Head of caudate nucleus (tissue), 42 donors: ENCODE data around the gene ENDOG.
"Not testable (repeated sequence)": the region's sequence is repeated elsewhere in the genome, so short reads cannot be mapped to it uniquely, and the experiment has no call there.

Source experiments
- DNase-seq, 42 donors: peaks; one replicate each; pipeline versions ENCODE4 v3.0.0 to v3.0.0-alpha.2; 2020 to 2021; ENCODE audit warnings: mixed read lengths in 7 of 42
- intact Hi-C: fragments of 100-400 bp; cut with DNase I; formaldehyde crosslinking; loops from one replicate; pipeline ENCODE4 v1.15.0; 2022

ENDOG gene

DNA sequence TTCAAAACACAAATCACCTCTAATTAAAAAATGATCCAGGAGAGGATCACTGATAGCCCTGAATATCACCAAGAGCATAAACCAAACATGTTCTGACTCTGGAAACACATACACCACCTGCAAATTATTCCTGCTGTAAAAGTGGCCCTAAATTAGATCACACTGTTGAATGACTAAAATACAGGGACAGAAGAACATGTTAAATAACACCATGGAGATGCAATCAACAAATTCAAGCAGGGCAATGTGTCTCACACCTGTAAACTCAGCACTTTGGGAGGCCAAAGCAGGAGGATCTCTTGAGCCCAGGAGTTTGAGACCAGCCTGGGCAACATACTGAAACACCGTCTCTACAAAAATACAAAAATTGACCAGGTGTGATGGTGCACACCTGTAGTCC is 29.5 kb downstream of the ENDOG start:
- intact Hi-C loops, result no loop called here
- DNase-seq, result no peak

DNA sequence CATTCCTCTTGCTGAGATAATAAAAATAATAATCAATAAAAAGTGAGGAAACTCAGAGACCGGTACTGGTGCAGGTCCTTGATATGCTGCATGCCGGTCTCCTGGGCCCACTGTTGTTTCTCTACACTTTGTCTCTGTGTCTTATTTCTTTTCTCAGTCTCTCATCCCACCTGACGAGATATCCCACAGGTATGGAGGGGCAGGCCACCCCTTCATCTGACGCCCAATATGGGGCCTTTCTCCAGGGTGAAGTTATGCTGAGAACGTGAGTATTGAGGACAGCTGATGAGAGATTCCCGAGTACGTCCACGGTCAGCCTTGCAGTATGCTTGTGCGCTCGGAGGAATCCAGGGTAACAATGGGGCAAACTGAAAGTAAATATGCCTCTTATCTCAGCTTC is 32.7 kb downstream of the ENDOG start:
- DNase-seq, intact Hi-C loops: not testable (repeated sequence)

DNA sequence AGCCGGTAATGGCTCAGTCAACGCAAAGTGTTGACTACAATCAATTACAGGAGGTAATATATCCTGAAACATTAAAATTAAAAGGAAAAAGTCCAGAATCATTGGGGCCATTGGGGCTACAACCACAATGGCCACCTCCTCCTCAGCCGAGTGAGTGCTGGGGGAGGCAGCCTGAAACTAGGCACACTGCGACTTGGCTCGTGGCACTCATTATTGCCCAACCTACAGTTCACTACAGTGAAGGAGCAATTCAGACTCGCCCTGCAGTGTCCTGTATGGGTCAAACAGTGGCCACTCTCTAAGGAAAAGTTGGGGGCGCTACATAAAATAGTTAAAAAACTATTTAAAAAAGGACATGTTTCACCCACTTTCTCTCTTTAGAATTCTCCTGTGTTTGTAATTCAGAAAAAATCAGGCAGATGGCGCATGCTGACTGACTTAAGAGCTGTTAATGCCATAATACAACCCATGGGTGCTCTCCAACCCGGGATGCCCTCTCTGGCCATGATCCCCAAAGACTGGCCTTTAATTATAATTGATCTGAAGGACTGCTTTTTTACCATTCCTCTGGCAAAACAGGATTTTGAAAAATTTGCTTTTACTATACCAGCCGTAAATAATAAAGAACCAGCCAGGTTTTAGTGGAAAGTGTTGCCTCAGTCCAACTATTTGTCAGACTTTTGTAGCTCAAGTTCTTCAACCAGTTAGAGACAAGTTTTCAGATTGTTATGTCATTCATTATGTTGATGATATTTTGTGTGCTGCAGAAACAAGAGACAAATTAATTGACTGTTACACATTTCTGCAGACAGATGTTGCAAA is 33.7 kb downstream of the ENDOG start:
- intact Hi-C loops, result not testable (repeated sequence)
- peak in 38 of 42 donors; percentile 21 to 85 (median 55) for DNase-seq

- intact Hi-C loops, DNase-seq: not testable (repeated sequence)
Observed at GRCh38 chr9:128852646-128853045, 34.3 kb downstream of the ENDOG start.

- intact Hi-C loops, DNase-seq: not testable (repeated sequence)
Observed at GRCh38 chr9:128854454-128854853, 36.2 kb downstream of the ENDOG start.

DNA sequence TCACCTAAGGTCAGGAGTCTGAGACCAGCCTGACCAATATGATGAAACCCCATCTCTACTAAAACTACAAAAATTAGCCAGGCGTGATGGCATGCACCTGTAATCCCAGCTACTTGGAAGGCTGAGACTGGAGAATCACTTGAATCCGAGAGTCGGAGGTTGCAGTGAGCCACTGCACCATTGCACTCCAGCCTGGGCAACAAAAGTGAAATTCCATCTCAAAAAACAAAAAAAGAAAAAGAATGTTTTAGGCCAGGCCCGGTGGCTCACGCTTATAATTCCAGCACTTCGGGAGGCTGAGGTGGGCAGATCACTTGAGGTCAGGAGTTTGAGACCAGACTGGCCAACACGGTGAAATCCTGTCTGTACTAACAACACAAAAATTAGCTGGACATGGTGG is 40.2 kb downstream of the ENDOG start:
- intact Hi-C loops, DNase-seq: not testable (repeated sequence)

DNA sequence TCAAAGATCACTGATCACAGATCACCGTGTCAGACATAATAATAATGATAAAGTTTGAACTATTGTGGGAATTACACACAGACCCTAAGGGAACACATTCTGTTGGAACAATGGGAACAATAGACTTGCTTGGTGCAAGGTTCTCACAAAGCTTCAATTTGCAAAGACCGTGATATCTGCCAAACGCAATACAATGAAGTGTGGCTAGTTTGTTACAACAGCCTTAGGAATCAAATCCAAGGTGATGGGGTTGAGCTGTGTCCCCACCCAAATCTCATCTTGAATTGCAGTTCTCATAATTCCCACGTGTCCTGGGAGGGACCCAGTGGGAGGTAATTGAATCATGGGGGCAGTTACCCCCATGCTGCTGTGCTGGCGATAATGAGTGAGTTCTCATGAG is 42.6 kb downstream of the ENDOG start:
- intact Hi-C loops, result loop anchor here (5.0 kb wide), 1 partner anchor 66 kb away; no protein-coding TSS in a partner anchor
- no peak for DNase-seq

DNA sequence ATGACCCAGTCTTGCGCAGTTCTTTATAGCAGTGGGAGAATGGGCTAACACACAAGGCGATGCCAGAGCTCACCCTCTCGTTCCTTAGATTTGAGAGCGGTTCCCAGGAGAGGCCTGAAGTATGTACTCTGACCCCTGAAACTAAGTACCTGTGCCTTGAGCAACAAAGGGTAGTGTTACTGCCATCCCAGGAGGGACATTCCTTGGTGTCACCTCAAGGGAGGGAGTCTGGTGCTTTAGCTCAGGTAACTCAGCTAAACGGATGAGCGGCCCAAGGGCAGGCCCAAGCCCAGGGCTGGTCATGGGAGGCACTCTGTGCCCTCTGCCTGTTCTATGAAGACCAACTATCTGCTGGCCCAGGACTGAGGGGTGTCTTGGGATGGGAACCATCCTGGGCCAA is 43.2 kb downstream of the ENDOG start:
- DNase-seq, result no peak
- intact Hi-C loops, result loop anchor here (5.0 kb wide), 1 partner anchor 66 kb away; no protein-coding TSS in a partner anchor

DNA sequence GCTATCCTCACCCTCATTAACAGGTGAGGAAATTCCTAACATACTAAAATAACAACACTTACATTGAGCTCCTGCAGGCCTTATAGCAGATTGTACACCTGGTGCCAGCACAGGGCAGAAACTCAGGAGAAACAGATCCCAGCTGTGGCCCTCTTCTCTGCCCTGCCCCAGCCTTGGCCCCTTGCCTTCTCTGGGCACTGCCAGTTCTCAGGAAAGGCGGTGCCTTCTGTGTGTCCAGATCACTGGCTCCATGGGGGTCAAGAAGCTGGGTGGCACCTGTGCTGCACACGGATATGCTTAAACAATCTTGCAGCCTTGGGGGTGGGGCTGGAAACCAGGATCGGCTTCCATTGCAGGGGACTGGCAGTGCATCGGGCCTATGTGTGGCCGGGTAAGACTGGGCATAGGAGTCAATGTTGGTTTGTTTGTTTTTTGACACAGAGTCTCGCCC is 44.1 kb downstream of the ENDOG start:
- DNase-seq, result no peak
- intact Hi-C loops, result loop anchor here (5.0 kb wide), 1 partner anchor 65 kb away; no protein-coding TSS in a partner anchor

- intact Hi-C loops, result loop anchor here (5.0 kb wide), 1 partner anchor 64 kb away; no protein-coding TSS in a partner anchor
- peak in 41 of 42 donors; percentile 26 to 91 (median 72) for DNase-seq
Observed at GRCh38 chr9:128863647-128864046, 45.3 kb downstream of the ENDOG start.

- peak in 8 of 42 donors; percentile 31 to 71 (median 46) for DNase-seq
- intact Hi-C loops, result no loop called here
Observed at GRCh38 chr9:128870128-128870940, 52.0 kb downstream of the ENDOG start.

DNA sequence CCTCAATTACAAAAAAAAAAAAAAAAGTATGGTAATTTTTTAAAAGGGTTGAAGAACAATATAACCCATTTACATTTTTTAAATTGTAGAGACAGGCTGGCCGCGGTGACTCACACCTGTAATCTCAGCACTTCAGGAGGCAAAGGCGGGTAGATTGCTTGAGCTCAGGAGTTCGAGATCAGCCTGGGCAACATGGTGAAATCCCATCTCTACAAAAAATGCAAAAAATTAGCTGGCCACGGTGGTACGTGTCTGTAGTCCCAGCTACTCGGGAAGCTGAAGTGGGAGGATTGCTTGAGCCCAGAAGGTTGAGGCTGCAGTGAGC is 52.6 kb downstream of the ENDOG start:
- intact Hi-C loops, result not testable (repeated sequence)
- peak in 1 of 42 donors; percentile 29 for DNase-seq
